ENCODE results near the gene TAF11L9.
"Not testable (repeated sequence)": the region's sequence is repeated elsewhere in the genome, so short reads cannot be mapped to it uniquely, and the experiment has no call there.

Gene TAF11L9

DNA sequence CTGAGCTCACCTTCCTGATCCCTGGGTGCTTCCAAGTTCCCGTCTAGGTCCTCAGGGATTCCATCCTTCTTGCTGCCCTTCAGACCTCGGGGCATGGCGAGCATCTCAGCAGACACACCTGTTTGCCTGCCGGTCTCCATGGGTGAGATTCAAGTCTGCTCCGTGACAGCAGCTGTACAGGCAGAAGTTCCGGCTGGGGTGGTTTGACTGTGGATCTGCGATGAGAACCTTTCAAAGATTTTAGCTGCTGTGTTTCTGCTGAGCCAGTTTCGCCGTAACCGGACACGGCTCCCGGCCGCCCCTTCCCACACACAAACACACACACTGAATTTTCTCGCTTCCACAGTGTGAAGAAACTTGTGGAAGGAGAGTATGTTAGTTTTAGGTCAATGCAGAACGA is at the start of gene TAF11L9:
Gene TAF11L9, minus strand, starts transcription at position 140 of the 400 bp plus-strand sequence.
- DNase-seq (ENCODE audit: low read depth), result not testable (repeated sequence)

DNA sequence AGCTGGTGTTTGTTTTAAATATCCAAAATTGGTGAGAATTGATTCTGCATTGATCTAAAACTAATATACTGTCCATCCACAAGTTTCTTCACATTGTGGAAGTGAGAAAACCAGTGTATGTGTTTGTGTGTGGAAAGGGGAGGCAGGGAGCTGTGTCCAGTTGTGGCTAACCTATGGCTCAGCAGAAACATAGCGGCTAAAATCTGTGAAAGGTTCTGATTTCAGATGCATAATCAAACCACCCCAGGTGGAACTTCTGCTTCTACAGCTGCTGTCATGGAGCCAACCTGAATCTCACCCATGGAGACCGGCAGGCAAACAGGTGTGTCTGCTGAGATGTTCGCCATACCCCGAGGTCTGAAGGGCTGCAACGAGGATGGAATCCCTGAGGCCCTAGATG is 40.0 kb upstream of the TAF11L9 start, which contains the start of gene TAF11L14:
Gene TAF11L14, plus strand, starts transcription at position 301 of the 400 bp plus-strand sequence.
- DNase-seq (ENCODE audit: low read depth), result no peak

DNA sequence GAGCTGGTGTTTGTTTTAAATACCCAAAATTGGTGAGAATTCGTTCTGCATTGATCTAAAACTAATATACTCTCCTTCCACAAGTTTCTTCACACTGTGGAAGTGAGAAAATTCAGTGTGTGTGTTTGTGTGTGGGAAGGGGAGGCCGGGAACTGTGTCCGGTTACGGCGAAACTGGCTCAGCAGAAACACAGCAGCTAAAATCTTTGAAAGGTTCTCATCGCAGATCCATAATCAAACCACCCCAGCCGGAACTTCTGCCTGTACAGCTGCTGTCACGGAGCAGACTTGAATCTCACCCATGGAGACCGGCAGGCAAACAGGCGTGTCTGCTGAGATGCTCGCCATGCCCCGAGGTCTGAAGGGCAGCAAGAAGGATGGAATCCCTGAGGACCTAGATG is 37.6 kb upstream of the TAF11L9 start, which contains the start of gene TAF11L13:
Gene TAF11L13, plus strand, starts transcription at position 301 of the 400 bp plus-strand sequence.
- DNase-seq (ENCODE audit: low read depth), result not testable (repeated sequence)

DNA sequence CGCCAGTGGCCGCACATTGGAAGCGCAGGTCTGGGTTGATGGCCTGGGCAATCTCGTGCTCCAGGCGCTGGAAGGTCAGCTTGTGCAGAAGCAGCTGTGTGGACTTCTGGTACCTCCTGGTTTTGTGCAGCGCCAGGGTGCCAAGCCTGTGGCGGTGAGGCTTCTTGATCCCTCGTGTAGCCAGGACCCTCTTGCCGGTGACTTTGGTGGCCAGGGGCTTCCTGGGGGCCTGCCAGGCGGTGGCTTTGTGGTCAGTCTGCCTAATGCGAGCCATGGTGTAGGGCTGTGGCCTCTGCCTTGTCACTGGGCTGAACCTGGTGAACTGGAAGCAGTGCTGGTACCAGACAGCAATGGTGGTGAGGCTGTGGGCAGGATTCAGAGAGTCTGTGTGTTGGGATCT is 31.5 kb upstream of the TAF11L9 start:
- no peak for DNase-seq (ENCODE audit: low read depth)

DNA sequence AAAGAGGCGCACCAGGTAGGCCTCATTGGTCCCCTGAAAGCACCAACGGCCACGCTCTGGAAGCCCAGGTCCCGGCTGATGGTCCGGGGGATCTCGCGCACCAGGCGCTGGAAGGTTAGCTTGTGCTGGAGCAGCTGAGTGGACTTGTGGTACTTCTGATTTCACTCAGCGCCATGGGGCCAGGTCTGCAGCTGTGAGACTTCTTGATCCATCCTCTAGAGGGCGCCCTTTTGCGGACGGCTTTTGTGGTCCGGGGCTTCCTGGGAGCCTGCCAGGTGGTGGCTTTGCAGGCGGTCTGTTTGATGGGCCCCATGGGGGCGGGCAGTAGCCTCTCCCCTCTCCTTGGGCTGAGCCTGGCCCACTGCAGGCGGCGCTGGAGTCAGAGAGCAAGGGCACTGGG is 26.4 kb upstream of the TAF11L9 start:
- DNase-seq (ENCODE audit: low read depth), result no peak

DNA sequence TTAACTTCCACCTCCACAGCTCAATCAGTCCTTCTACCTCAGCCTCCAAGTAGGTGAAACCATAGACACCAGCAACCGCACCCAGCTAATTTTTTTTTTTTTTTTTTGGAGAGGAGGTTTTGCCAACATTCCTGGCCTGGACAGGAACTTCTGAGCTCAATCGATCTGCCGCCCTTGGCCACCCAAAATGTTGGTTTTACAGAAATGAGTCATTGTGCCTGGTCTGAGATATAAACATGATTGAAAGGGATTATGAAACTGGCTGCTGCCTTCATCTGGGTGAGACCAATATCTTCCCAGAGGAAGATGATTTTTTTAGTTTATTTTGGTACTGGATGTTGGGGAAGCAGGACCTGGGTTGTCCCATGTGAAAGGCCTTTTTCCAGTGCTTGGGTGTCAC is 25.2 kb upstream of the TAF11L9 start:
- DNase-seq (ENCODE audit: low read depth), result no peak

DNA sequence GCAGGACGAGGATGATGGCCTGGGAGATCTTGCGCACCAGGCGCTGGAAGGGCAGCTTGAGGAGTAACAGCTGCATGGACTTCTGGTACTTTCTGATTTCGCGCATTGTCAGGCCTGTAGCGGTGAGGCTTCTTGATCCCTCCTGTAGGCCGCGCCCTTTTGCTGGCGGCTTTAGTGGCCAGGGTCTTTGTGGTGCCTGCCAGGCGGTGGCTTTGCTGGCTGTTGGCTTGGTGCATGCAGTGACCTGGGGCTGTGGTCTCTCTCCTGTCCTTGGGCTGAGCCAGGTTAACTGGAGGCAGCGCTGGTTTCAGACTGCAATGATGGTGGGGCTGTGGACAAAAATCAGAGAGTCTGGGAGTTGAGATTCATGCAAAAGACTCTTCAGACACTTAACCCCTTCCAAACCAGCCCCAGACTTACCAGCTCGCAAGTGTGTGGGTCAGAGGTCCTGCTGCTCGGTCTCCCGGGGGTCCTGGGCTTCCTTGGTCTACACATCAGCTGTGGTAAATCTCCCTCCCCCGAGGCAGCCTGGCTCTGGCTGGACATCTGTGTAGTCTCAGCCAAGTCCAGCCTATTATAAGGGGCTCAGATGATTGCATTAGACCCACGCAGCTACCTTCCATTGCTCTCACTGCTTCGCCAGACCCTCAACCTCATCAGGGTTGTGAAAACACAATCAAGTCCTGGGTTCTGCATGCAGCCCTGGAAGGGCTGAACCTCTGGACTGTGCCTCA is 20.8 kb upstream of the TAF11L9 start:
- DNase-seq (ENCODE audit: low read depth), result no peak

DNA sequence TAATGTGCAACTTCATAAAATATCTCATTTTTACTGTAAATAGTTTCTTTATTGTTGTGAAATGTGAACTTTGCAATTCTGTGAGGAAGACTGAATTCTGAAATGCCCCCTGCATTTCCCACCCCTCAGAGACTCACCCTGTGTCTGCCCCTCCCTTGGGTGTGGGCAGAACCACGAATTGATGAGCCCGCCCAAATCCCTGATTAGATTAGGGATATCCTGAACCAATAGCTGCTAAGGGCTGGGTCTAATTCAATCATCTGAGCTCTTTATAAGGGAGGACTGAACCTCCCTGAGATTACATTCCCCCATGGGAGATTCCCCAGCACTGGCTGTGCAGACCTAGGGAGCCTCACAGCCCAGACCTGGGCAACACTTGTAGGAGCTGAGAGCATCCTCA is 15.9 kb upstream of the TAF11L9 start, which contains the start of gene TAF11L12:
Gene TAF11L12, plus strand, starts transcription at position 301 of the 400 bp plus-strand sequence.
- not testable (repeated sequence) for DNase-seq (ENCODE audit: low read depth)

DNA sequence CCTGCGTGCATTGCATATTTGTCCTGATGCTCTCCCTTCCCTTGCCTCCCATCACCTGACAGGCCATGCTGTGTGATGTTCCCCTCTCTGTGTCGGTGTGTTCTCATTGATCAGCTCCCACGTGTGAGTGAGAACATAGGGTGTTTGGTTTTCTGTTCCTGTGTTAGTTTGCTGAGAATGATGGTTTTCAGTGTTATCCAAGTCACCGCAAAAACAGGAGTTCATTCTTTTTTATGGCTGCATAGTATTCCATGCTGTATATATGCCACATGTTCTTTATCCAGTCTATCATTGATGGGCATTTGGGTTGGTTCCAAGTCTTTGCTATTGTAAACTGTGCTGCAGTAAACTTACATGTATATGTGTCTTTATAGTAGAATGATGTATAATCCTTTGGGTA is 13.3 kb upstream of the TAF11L9 start:
- not testable (repeated sequence) for DNase-seq (ENCODE audit: low read depth)

DNA sequence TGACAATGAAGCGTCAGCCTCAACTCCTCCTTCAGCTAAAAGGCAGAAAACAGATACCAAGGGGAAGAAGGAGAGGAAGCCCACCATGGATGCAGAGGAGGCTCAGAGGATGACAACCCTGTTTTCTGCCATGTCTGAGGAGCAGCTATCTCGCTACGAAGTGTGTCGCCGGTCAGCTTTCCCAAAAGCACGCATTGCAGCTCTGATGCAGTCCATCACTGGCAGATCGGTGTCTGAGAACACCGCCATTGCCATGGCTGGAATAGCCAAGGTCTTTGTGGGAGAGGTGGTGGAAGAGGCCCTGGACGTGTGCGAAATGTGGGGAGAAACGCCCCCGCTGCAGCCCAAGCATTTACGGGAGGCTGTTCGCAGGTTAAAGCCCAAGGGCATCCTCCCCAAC is 10.8 kb upstream of the TAF11L9 start:
- no peak for DNase-seq (ENCODE audit: low read depth)

DNA sequence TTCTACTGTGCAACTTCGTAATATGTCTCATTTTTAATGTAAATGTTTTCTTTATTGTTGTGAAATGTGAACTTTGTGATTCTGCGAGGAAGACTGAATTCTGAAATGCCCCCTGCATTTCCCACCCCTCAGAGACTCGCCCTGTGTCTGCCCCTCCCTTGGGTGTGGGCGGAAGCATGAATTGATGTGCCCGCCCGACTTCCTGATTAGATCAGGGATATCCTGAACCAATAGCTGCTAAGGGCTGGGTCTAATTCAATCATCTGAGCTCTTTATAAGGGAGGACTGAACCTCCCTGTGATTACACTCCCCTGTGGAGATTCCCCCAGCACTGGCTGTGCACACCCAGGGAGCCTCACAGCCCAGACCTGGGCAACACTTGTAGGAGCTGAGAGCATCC is 9.7 kb upstream of the TAF11L9 start, which contains the start of gene TAF11L11:
Gene TAF11L11, plus strand, starts transcription at position 304 of the 400 bp plus-strand sequence.
- not testable (repeated sequence) for DNase-seq (ENCODE audit: low read depth)

DNA sequence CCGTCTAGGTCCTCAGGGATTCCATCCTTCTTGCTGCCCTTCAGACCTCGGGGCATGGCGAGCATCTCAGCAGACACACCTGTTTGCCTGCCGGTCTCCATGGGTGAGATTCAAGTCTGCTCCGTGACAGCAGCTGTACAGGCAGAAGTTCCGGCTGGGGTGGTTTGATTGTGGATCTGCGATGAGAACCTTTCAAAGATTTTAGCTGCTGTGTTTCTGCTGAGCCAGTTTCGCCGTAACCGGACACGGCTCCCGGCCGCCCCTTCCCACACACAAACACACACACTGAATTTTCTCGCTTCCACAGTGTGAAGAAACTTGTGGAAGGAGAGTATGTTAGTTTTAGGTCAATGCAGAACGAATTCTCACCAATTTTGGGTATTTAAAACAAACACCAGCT is 3.5 kb upstream of the TAF11L9 start, which contains the start of gene TAF11L10:
Gene TAF11L10, minus strand, starts transcription at position 101 of the 400 bp plus-strand sequence.
- DNase-seq (ENCODE audit: low read depth), result not testable (repeated sequence)

DNA sequence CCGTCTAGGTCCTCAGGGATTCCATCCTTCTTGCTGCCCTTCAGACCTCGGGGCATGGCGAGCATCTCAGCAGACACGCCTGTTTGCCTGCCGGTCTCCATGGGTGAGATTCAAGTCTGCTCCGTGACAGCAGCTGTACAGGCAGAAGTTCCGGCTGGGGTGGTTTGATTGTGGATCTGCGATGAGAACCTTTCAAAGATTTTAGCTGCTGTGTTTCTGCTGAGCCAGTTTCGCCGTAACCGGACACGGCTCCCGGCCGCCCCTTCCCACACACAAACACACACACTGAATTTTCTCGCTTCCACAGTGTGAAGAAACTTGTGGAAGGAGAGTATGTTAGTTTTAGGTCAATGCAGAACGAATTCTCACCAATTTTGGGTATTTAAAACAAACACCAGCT is 3.3 kb downstream of the TAF11L9 start, which contains the start of gene TAF11L8:
Gene TAF11L8, minus strand, starts transcription at position 101 of the 400 bp plus-strand sequence.
- not testable (repeated sequence) for DNase-seq (ENCODE audit: low read depth)

DNA sequence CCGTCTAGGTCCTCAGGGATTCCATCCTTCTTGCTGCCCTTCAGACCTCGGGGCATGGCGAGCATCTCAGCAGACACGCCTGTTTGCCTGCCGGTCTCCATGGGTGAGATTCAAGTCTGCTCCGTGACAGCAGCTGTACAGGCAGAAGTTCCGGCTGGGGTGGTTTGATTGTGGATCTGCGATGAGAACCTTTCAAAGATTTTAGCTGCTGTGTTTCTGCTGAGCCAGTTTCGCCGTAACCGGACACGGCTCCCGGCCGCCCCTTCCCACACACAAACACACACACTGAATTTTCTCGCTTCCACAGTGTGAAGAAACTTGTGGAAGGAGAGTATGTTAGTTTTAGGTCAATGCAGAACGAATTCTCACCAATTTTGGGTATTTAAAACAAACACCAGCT is 8.5 kb downstream of the TAF11L9 start, which contains the start of gene TAF11L7:
Gene TAF11L7, minus strand, starts transcription at position 101 of the 400 bp plus-strand sequence.
- not testable (repeated sequence) for DNase-seq (ENCODE audit: low read depth)
